LoVo (cell line): Measurements from ENCODE around the gene PLEKHF1.
"Not testable (repeated sequence)": the region's sequence is repeated elsewhere in the genome, so short reads cannot be mapped to it uniquely, and the experiment has no call there.

Experiments
- DNase-seq: peaks from one replicate; pipeline ENCODE4 v3.0.0-alpha.2; 2016; ENCODE audit warnings: low spot score

The PLEKHF1 gene

DNA sequence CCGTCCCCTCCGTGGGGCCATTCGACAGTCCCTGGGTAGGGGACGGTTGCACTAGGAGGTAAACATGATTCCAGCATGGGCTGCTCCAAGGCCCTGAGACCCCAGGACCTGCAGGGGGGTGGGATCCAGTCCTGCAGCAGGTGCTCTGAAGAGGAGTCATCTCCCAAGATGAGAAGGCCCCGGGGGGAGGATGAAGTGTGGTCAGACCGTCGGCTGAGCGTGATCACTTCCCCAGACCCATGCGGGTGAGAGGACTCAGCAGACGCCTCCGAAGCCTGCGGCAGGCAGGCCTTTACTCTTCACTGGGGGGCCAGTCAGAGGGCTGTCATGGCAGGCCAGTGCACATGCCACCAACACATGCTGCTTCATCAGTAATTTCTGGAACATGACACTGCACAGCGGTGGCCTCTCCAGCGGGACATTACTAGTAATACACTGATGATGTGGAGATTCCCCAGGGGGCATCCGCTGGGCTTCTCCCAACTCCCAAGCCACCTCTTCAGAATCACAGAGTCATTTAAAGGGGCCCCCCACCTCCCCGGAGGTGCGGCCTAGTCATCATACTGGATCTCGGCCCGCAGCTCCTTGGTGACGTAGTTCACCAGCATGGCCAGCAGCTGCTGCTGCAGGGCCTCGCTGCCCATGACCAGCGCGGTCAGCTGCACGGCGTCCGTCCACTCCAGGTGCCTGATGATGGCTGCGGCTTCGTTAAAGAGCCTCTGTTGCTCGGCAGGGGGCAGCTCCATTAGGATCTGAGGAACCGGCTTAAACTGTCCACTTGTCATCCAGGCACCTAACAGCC, 37.1 kb downstream of the PLEKHF1 start:
- DNase-seq, result no peak

DNA sequence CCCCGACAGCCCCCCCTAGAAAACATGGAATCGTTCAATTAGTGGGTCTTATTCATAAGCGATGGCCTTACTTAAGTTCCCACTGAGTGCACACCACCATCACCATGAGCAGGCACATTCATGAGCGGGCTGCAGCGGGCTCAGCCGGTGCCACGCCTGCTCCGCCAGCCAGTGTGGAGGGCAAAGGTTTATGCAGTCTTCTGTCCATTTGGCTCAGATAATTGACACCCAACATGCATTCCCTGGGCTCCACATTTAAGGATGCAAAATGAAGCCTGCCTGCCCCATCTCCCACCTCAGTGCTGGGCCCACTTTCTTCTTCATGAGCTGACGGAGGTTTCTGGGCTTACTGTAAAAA, 37.7 kb downstream of the PLEKHF1 start:
- DNase-seq, result no peak

DNA sequence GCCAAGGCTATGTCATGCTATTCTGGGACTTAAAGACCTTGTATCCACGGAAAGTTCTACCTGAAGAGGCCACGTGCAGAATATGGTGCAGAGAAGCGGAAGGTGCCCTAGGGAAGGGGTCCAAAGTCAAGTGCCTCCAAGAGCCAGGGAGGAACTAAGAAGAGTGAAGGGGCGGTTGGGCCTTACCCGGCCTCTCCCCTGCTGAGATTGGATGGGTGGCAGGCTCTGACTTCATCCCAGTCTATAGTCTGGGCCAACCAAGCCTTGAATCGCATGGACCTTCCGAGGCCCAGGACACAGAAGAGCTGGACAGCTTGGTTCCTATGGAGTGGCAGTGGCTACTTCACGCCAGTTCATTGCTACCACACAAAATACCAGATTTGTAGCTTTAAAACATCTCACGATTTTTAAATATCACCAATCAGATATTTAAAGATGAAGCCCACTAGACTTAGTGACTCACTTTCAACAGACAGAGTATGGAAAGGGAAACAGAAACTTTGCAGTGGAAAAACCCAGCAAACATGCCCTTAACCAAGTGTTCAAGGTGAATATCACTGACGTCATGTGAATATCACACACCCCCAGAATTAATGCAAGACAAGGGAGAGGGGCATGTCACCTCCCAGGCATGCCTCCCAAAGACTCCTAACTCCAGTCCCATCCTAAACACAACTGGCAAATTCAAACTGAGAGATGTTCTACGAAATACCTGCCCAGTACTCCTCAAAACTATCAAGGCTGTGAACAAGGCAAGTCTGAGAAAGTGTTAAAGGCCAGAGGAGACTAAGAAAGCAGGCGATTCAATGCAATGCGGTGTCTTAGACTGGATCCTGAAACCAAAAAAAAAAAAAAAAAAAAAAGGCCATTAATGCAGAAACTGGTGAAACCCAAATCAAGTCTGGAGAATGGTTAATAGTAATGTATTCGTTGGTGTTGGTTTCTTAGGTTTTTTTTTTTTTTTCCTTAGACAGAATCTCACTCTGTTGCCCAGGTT, 39.6 kb downstream of the PLEKHF1 start:
- DNase-seq, result no peak

DNA sequence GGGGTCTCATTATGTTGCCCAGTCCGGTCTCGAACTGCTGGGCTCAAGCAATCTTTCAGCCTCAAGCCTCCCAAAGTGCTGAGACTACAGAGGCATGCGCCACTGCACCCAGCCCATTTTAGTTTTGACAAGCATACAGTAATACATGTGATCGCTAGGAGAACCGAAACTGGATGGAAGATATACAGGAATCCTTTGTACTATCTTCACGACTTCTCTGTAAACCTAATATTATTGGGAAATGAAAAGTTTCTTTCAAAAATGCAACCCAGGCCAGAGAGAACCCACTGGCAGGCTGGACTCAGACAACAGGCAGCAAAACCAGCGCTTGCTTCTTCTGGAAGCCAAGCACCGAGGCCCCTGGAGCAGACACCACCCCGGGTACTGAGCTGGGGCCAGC, 40.4 kb downstream of the PLEKHF1 start:
- no peak for DNase-seq

DNA sequence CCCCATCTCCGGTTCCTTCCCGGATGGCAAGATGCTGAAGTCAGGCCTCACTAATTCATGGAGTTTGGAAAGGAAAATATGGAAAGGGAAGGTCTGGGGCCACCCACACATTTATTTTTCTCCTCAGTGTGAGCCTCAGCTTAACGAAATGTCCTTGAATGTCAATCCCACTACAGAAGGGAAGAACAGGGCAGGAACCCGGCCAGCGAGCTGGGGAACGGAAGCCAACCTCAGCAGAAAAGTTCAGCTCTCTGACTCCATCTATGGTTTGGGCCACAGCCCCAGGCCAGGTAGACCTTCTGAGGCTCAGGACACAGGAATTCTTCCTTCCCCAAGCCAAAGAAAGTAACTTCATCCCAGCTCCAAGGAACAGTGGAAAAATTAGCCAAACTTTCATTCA, 41.4 kb downstream of the PLEKHF1 start:
- no peak for DNase-seq

DNA sequence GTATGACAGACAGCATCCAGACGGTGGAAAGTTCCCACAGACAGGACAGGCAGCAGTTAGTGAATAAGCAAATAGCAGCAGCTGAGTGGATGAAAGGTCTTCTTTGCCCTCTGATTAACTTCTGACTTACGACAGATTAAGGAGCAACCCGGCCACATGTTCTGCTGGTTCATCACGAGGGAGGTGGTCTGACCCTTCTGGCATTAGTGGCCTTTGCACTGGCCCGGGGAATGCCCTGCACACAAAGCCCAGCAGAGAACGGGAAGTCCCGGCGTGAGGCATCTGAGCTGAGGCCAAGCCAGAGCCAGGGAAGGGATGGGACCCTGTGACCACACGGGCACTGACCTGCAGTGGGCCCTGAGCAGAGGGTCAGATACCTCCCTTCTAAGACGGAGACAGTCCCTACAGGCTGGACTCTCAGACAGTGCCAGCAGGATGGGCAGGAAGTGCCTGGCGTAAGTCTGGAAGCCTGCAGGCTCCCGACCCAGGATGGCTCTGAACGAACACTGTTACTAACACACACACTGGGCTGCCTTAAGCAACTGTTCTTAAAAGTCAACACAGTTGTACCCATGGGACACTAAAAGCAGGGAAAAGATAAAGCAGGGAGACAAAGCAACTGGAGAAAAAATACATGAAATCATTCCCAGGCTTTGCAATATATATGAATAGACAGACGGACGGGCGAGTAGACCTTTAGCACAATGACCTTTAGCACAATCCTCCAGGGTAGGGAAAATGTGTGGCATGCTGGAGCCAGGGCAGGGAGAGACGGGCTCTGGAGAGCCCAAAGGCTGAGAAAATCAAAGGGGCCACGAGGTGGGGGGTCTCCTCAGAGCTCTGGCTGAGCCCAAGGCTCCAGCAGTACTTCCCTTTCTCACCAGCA, 43.5 kb downstream of the PLEKHF1 start:
- DNase-seq, result no peak

DNA sequence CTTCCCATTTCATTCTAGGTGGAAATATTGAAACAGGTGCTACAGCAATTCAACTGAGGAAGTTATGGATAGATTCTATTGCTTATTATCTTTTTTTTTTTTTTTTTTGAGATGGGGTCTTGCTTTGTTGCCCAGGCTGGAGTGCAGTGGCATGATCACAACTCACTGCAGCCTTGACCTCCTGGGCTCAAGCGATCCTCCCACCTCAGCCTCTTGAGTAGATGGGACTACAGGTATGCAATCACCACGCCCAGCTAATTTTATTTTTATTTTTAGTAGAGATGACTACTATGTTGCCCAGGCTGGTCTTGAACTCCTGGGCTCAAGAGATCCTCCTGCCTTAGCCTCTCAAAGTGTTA, 44.2 kb downstream of the PLEKHF1 start:
- DNase-seq, result not testable (repeated sequence)

DNA sequence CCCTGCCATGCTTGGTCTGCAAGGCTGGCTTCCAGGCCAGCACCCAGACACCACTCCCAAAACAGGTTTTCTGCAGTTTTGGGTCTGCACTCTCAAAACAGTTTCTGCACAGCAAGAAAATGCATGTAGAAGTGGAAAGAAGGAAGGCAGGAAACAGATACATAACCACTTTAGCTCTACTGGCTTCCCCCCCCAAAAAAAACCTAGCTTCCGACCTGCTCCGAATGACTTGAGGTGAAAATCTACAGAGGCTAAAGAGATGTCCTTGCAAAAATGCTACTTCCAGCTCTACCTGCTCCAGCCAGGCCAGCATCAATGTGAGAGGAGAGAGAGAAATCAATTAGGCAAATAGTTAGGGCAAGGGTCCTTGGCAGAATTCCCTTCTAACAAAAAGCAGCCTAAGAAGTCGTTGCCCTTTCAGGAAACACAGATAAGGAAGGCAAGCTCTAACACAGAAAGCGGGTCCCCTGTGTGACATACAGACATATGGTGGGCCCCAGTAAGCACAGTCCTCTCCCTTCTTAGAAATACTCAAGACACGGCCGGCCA, 46.4 kb downstream of the PLEKHF1 start:
- DNase-seq, result no peak

DNA sequence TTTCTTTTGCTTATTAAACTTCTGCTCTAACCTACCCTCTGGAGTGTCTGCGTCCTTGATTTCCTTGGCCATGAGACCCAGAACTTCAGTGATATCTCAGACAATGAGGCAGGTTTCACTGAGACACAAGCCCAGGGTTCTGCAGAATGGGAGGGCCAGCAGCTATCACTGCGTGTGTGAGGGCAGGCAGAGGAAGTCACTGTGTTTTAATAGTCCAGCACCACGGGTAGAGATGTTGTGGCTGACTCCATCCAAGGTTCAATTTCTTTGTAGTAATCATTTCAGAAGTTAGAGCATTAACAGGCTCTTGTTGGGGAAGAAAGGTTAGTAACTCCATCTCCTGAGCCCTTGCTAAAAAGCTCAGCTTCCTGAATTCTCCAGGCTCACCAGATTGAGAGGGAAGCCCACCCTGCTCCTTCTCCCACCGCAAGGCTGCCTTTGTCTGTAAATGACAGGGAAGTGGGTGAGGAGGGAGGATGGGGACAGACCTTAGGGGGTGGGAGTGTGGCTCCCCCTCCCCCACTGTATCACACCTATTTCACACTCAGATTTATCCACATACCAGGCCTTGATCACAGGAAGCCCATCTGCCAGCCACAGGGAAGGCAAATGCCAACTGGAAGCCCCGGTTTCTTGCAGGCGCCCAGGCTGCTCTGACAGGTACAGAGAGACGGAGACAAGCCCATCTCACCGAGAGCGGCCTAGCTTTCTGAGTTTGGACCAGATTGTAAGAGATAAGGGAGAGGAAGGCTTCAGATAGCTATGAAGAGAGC, 47.7 kb downstream of the PLEKHF1 start:
- no peak for DNase-seq

DNA sequence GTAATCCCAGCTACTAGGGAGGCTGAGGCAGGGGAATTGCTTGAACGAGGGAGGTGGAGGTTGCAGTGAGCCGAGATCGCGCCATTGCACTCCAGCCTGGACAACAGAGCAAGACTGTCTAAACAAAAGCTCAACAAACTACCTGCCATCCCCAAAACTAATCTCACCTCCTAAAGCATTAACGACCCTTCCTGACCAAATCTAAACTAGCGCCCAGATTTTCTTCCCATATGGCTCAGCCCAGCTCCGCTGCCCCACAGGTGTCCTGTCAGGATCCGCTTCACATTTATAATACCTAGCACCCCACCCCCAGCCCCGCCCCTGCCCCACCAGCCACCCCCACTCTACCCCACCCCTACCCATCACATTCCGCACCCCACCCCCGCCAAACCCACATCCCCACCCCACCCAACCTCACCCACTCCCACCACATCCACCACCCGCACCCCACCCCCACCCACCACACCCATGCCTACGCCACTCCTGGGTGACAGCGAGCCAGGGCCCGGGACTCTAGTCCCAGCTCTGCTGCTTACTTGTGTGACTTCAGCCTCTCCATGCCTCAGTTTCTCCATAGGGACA, 49.2 kb downstream of the PLEKHF1 start:
- DNase-seq, result no peak

DNA sequence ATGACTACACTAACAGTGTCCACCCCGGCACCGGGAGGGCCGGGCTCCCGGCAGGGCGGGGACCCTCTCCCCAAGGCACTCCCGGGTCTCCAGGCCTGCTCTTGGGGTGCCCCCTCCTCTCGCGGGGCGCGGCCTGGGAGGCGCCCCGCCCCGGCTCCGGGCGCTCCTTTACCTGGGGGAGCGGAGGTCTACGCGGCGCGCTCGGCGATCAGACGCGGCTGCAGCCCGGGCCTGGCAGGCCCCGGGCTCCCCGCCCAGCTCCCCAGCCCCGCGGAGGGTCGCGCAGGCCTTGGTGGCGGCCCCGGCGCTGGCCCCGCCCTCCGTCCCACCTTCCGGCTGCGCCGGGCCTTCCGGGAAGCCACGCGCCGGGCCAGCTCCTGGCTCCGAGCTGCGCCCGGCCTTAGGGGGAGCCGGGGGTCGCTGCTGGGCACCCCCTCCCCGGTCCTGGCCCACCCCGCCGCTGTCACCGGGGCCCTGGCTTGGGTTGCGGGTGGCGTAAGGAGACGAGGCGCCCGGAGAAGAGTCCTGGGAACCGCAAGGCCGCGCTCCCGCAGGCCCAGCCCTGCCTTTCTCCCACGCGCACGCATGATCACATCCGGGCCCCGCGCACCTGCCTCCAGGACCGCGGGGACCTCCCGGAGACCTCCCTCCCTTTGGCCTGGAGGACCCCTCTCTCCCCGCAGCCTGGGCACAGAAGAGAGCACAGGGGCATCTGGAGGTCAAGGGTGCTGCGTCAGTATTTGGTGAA, 49.9 kb downstream of the PLEKHF1 start, which contains the start of gene C19orf12:
C19orf12 (minus strand) TSS at position 309 of the 748 bp plus-strand sequence. CDS start 6,848 bp downstream, outside the sequence.
- peak; percentile 63 for DNase-seq

DNA sequence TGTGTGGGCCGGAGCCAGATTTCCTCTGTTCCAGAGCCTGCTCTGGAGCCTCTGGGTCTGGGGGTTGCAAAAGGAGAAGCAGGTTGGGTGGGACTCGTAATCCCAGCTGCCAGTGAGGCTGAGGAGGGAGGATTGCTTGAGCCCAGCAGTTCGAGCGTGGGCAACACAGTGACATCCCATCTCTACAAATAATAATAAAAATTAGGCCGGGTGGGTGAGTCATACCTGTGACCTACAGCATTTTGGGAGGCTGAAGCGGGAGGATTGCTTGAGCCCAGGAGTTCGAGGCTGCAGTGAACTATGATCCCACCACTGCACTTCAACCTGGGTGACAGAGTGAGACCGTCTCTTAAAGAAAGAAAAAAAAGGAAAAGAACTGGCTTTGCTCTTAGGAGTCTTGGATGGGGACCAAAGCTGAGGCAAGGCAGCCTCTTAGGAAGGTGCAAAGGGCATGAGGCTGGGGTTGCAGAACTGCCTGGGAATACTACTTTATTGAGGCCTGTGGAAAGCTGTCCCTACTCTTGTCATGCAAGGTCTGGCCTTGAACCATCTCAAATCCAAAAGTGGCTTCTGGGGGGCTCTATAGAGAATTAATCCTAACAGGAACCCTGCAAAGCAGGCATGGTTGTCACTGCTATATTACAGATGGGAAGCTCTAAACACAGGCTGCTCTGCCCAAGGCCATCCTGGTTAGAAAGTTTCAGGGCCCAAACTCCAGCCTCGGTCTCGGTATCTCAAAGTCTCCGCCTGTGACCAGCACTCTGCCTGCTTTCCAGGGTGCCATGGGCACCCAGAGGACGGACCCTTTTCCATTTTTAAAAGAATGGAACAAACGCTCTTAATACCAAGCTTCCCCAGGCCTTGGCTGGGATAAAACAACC, 50.7 kb downstream of the PLEKHF1 start:
- peak; percentile 26 for DNase-seq

DNA sequence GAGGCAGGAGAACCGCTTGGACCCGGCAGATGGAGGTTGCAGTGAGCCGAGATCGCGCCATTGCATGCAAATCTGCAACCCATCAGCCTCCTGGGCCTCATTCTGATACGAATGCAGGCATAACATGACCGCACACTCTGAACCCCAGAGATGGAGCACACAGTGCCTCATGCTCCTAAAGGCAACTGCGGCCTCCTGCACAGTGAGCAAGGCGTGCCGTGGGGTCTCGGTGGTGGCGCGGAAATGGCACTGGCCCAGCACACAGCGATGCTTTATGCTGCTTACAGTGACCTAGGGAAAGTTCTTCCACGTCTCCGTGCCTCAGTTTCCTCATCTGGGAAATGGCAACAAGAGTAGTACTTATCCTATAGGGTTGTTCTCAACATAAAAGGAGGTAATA, 51.8 kb downstream of the PLEKHF1 start:
- no peak for DNase-seq

DNA sequence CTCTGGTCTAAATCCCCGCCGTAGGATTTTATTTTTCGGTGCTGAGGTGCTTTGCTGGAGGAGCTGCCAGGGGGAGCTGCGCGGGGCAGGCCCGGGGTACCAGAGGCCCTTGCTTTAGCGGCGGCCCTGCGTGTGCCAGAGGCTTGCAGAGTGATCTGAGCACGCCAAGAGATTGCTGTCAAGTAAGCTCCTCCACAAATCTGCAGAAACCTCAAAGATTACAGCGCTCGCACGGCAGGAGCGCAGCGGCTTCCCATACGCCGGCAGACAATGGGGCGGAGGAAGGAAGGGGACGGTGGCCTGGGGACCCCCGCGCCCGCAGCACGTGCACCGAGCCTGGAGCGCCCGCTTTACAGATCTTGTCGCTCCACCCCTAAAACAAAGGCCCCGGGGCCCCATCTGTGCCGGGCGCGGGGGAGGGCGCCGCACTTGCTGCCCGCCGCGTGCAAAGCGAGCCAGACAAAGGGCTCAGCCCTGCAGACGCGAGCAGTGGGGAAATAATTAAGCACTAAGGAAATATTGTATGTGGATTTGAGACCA, 58.9 kb downstream of the PLEKHF1 start:
- no peak for DNase-seq

DNA sequence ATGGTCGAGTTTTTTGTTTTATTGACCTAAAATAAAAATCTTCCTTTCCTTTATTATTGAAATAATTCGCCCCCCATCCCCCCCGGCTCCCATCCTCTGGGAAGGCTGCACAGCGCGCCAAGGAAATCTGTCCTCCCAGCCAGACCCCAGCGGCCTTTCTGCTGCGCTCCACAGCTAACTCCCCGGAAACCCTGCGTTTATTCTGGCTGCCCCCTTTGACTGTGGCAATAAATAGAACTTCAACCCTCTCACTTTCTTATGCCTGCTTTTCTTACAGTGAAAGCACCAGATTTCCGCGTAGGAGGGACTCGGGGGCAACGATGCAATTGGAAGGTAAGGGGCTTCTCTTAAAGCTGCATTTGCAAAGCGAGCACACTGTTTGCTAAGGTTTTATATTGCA, 59.5 kb downstream of the PLEKHF1 start:
- no peak for DNase-seq
